Lower leg skin (tissue), 3 donors: Measurements from ENCODE around the gene GCHFR.

Experiments
- POLR2A ChIP-seq, 2 donors: fragments of 450-650 bp; IDR thresholded peaks; one replicate each; pipeline ENCODE4 v1.6.1; 2016 to 2017; ENCODE audit warnings: antibody characterized with exemption in 2 of 2, mild to moderate bottlenecking in 1 of 2, moderate library complexity in 1 of 2
- TF ChIP-seq, protein P1 (sequence below), 3 donors: fragments of 450-650 bp; IDR thresholded peaks; one replicate each; pipeline ENCODE4 v1.5.1; 2016; ENCODE audit warnings: antibody characterized with exemption in 3 of 3, mild to moderate bottlenecking in 3 of 3, moderate library complexity in 2 of 3

DNA sequence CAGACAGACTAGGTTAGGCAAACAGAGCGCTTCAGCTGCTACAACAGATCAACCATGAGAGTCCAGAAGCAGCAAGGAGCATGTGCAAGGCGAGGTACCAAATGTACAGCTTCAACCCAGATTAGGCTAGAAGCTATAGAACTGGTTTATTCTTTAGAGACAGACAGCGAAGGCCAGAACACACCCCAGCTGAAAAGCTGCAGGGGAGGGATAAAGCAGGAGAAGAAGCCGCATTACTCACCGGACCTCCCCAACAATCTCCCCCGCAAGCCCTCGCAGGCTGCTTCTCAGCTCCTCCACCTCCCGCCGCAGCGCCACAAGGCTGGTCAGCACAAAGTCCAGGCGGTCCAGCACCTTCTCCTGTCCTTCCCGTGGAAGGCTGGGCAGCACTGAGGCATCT, 12.1 kb upstream of the GCHFR start:
- TF ChIP-seq, protein P1, sequence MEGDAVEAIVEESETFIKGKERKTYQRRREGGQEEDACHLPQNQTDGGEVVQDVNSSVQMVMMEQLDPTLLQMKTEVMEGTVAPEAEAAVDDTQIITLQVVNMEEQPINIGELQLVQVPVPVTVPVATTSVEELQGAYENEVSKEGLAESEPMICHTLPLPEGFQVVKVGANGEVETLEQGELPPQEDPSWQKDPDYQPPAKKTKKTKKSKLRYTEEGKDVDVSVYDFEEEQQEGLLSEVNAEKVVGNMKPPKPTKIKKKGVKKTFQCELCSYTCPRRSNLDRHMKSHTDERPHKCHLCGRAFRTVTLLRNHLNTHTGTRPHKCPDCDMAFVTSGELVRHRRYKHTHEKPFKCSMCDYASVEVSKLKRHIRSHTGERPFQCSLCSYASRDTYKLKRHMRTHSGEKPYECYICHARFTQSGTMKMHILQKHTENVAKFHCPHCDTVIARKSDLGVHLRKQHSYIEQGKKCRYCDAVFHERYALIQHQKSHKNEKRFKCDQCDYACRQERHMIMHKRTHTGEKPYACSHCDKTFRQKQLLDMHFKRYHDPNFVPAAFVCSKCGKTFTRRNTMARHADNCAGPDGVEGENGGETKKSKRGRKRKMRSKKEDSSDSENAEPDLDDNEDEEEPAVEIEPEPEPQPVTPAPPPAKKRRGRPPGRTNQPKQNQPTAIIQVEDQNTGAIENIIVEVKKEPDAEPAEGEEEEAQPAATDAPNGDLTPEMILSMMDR (IDR thresholded peaks at IDR 0.05): no peak
- no peak for TF ChIP-seq POLR2A (IDR thresholded peaks at IDR 0.05)
